HG03378 (cell line): Measurements from ENCODE around the gene CNBD2.
A peak's percentile ranks its signal among the peaks of the same experiment; 100 is the strongest.
"Not testable (repeated sequence)": the region's sequence is repeated elsewhere in the genome, so short reads cannot be mapped to it uniquely, and the experiment has no call there.

Experiments used
- ATAC-seq: cut with Tn5 transposase; IDR thresholded peaks from one replicate; pipeline ENCODE4 v1.9.1; 2021; ENCODE audit warnings: mild to moderate bottlenecking, moderate library complexity; ENCODE audit not compliant: unreplicated experiment

CNBD2 gene

DNA sequence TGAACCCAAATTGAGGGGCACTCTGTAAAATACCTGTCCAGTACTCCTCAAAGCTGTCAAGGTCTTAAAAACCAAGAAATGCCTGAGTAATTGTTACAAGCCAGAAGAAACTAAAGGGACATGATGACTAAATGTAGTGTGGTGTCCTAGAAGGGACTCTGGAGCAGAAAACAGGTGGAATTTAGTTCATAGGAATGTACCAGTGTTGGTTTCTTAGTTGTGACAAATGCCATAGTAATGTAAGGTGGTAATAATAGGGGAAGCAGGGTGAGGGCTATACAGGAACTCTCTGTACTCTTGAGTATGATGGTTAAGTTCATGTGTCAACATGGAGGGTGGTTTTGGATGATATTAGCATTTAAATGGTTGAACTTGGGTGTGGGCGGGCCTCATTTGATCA is 92.3 kb downstream of the CNBD2 start:
- no peak for ATAC-seq

DNA sequence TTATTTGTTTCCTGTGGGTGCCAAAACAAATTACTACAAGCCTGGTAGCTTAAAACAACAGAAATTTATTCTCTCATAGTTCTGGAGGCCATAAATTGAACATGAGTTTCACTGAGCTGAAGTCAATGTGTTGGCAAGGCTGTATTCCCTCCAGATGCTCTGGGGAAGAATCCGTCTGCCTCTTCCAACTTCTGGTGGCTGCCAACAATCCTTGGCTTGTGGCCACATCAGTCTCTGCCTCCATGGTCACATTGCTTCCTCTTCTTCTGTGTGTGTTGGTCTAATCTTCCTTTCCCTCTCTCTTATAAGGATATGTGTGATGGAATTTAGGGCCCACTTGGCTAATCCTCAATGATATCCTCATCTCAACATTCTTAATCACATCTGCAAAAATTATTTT is 93.4 kb downstream of the CNBD2 start:
- no peak for ATAC-seq

DNA sequence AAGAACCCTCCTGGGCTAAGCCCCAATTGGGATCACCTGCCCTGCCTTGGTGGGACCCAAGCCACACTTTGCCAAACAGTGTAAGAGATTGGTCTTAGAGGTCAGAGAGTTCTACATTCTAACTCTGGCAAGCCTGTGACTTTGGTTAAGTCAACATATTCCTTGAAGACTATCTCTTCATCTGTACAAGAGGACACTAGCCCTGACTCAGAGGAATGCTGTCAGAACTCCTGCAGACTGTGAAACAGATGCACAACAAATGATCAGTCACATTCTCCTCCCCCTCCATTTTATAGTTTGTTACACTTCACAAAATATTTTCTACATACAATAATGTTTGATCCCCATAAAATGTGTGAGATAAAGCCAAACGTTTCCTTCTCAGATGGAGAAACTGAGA is 94.4 kb downstream of the CNBD2 start:
- ATAC-seq = no peak

DNA sequence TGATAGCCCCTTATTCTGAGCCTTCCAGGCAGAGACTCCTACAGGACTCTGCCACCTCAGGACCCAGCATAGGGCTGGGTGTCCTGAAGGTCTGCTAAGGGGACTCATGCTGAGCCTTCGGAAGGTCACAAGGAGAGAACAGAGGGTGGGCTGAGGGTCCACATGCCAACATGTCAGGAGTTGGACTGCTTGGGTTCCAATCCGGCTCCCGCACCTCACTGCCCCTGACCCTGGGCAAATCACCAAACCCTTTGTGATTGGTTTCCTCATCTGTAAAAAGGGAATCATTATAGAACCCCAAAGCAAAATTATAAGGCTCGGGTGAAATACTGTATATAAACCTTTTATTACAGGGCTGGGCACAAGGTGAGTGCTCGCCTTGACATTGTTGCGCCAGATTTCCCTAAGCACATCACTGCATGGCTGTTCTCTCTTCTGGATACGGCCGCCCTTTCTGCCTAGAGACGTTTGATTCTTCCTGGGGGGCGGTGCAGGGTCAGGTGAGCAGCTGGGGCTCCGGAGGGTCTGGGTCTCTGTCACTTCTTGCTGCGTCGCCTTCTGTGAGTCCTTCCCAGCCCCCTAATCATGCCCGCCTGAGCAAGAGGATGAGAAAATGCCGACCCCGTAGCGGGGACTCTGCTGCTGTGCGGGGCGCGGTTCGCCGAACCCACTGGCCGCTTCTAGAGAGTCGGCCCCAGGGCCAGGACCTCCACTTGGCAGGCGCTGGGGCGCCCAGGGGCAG is 95.7 kb downstream of the CNBD2 start:
- ATAC-seq = no peak

DNA sequence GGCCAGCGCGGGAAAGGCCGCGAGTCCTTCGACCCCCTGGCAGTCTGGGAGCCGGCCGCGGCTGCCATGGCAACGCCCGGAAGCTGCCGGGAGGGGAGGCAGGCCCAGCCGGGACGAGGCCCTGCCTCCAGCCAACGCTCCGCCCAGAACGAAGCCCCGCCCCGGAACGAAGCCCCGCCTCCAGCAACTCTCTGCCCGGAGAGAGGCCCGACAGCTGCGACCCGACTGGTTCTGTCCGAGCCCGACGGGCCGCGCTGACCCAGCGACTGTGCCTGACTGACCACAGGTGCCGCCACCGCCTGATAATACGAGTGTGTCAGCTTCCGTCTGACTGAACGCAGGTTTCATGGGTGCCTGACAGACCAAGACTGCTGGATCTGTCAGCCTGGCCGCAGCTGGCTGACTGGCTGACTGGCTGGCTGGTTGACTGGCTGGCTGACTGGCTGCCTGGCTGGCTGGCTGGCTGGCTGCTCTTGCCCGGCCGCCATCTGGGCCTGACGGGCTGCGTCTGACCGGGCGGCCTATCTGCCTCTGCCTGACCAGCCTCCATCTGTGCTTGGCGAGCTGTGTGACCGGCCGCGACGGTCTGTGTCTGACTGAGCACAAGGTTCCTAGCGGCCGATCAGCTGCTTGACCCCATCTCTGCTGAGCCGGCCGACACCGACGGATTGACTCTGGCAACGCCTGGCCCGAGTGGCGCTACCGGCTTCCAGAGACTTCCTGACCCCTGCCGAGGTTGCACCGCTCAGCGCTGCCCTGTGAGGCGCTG is 96.5 kb downstream of the CNBD2 start:
- peak; percentile 69 for ATAC-seq

DNA sequence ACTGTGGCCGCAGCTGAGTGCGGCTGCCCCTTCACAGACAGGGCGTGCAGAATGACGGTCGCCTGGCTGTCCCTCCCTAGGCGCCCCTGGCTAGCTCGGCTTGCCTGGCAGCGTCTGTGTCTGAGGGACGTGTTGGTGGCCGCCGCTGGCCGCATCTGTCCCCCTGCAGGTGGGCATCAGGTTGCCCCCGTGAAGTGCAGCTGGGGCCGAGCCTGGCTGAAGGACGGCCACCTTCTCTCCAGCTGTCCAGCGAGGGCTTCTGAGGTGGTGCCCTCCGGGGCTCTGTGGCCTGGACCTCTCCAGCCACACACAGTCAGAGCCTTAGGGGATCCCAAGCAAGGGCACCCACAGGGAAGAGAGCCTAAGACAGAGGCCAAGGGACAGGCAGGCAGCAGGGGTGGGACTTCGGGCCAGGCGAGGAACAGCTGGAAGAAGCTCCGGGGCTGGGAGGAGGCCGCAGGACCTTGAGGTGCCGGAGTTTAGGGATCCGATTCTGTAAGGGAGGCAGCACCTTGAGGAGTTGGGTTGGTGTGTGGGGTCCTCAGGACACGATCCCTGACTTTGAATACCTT is 97.1 kb downstream of the CNBD2 start:
- ATAC-seq = no peak

DNA sequence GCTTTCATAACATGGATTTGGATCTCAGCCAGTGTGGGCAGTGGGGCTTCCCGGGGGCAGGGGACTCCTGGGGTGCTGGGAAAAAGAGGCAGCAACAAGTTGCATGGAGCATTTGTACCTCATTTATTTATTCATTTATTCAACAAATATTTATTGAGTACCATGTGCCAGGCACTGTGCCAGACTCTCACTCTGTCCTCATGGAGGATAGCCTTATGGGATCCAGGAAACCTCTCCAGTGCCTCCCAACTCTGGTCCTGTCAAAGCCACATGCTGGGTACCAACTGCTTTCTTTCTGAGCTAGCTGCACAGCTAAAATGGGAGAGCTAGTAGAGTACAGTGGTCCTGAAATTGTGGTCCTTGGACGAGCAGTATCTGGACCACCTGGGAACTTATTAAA is 98.4 kb downstream of the CNBD2 start:
- ATAC-seq = no peak

DNA sequence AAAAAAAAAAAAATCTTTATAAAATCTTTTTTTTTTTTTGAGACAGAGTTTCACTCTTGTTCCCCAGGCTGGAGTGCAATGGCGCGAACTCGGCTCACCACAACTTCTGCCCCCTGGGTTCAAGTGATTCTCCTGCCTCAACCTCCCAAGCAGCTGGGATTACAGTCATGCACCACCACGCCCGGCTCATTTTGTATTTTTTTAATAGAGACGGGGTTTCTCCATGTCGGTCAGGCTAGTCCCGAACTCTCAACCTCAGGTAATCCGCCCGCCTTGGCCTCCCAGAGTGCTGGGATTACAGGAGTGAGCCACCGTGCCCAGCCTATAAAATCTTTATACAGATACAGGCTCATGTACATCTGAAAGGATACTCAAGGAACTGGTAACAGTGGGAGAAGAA is 100.1 kb downstream of the CNBD2 start:
- ATAC-seq = not testable (repeated sequence)

DNA sequence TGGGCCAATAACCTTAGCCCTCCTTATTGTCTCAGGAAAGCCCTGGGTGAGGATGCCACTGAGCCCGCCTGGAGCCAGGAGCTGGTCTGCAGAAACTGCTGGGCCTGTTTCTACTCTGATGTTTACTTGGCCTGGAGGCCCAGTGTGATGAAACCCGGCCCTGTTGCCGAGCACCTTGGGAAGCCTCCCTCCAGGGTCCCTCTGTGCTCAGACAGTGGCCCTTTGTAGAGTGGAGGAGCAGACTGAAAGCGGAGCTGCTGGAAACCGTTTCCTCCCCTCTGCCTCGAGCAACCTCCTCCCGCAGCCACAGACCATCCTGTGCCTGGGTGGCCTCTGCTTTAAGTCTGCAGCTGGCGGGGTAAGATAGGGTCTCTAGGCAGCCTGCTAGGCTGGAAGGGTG is 102.1 kb downstream of the CNBD2 start:
- ATAC-seq = no peak

DNA sequence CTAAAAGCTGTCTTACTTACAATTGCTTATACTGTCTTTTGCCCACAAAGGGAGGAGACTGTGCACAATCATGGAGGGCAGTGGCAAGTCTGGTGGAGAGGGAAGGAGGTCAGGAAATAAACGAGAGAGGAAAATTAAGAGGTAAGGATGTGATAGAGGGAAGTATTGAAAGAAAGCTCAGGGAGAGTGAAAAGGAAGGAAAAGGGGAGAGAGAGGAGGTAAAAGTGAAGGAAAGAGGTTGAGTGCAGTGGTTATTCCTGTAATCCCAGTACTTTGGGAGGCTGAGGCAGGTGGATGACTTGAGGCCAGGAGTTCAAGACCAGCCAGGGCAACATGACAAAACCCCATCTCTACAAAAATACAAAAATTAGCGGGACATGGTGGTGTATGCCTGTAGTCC is 103.5 kb downstream of the CNBD2 start:
- no peak for ATAC-seq

DNA sequence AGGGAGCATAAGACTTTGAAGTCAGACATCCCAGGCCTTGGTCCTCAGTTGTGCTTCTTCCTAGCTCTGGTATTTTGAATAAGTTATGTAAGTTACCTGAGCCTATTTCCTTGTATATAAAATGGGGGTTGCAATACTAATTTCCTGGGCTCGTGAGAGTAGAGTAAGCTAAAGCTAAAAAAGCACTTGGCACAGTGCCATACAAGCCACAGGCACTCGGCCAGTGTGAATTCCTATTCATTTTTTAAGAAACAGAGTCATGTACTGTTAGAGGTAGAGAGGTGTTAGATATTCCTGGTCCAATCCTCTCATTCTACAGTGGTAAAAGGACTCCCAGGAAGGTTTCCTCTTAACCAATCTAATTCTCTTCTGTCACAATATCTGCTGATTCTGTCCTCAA is 106.6 kb downstream of the CNBD2 start:
- no peak for ATAC-seq

DNA sequence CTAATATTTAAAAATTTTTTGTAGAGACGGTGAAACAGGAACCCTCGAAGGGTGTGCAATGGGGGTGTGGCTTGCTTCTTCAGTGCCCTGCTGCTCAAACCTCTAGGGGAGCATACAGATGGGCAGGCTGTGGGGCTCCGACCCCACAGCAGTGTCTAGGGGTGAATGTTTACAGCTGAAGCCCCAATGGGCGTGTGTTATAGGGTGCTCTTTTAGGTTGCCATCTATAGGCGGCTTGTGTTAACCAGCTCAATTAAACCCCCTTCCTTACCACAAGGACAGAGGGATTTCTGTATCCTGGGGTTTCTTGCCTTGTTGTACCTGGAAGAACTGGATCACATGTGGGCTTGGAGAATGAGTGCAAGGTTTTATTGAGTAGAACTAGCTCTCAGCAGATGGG is 109.4 kb downstream of the CNBD2 start:
- not testable (repeated sequence) for ATAC-seq

DNA sequence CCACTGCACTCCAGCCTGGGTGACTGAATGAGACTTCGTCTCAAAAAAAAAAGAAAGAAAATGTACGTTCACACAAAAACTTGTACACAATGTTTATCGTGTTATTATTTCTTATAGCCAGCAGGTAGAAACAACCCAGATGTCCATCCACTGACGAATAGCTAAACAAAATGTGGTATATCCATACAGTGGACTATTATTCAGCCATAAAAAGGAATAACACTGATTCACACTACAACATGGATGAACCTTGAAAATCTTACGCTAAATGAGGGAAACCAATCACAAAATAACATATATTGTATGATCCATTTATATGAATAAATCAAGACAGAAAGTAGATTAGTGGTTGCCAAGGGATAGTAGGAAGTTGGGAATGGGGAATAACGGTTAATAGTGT is 111.1 kb downstream of the CNBD2 start:
- no peak for ATAC-seq

DNA sequence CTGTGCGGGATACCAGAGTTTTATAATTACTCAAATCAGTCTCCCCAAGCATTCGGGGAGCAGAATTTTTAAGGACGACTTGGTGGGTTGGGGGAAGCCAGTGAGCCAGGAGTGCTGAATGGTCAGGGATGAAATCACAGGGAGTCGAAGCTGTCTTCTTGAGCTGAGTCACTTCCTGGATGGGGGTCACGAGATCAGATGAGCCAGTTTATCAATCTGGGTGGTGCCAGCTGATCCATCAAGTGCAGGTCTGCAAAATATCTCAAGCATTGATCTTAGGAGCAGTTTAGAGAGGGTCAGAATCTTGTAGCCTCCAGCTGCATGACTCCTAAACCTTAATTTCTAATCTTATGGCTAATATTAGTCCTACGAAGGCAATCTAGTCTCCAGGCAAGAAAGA is 111.6 kb downstream of the CNBD2 start:
- ATAC-seq = not testable (repeated sequence)
